ENCODE results near the gene TMEM179B.

Gene TMEM179B

GRCh38 chr11:62835336-62835735 is 48.1 kb downstream of the TMEM179B start:
- DNase-seq, result no peak

- DNase-seq, result peak; percentile 88 to 92
Observed at GRCh38 chr11:62839050-62839945, 52.1 kb downstream of the TMEM179B start, which contains the start of gene WDR74. WDR74 (minus strand) TSS chr11:62839590; CDS start chr11:62839570, 20 bp downstream.
